H1 (cell line): ENCODE data around the gene CDON. TPM values are rescaled to one million over a fixed set of nuclear protein-coding genes. Genes with fewer than 3 reads are reported as not detected.

Experiments
- CTCF ChIA-PET: fragments of 300-600 bp; sonication (Branson Sonifier 250); formaldehyde crosslinking; loops from one replicate; lab custom pipeline; 2021; ENCODE audit not compliant: partially characterized antibody; lab: Charles Lee
- POLR2A ChIA-PET: fragments of 300-600 bp; sonication (Branson Sonifier 250); formaldehyde crosslinking; loops from one replicate; lab custom pipeline; 2021; ENCODE audit warnings: inconsistent platforms; ENCODE audit not compliant: partially characterized antibody; lab: Charles Lee
- DNase-seq, 2 experiments: peaks; one replicate each; pipeline versions ENCODE4 v3.0.0 to v3.0.0-alpha.2; 2010 to 2022; ENCODE audit warnings: low spot score in 2 of 2, low read depth in 1 of 2, mixed read lengths in 1 of 2
- FAIRE-seq: peaks from 2 replicates; lab custom pipeline; 2011; peaks lifted over from hg19 to GRCh38; lab: Jason Lieb, UNC
- H2AFZ ChIP-seq: 2 replicates; pipeline ENCODE4 v1.8.1; 2012; ENCODE audit warnings: low read length, inconsistent platforms
- H2AK5ac ChIP-seq: 2 replicates; pipeline ENCODE4 v1.6.1; 2013; ENCODE audit warnings: low read depth, low read length
- H2BK120ac ChIP-seq: replicated peaks from 2 replicates; pipeline ENCODE3; 2013; ENCODE audit warnings: low read depth, low read length, inconsistent platforms
- H2BK12ac ChIP-seq: 2 replicates; pipeline ENCODE4 v1.6.1; 2013; ENCODE audit warnings: low read depth, low read length
- H2BK15ac ChIP-seq: 2 replicates; pipeline ENCODE4 v1.6.1; 2013; ENCODE audit warnings: low read length
- H2BK20ac ChIP-seq: 2 replicates; pipeline ENCODE4 v1.6.1; 2013; ENCODE audit warnings: low read length
- H2BK5ac ChIP-seq: 2 replicates; pipeline ENCODE4 v1.6.1; 2013; ENCODE audit warnings: low read depth, low read length
- H3K14ac ChIP-seq: 2 replicates; pipeline ENCODE4 v1.6.1; 2013; ENCODE audit warnings: inconsistent platforms; ENCODE audit not compliant: insufficient read length
- H3K18ac ChIP-seq: 2 replicates; pipeline ENCODE4 v1.6.1; 2013; ENCODE audit warnings: low read length; ENCODE audit errors: extremely low read depth
- H3K23ac ChIP-seq: 2 replicates; pipeline ENCODE4 v1.6.1; 2013; ENCODE audit warnings: inconsistent platforms; ENCODE audit not compliant: insufficient read length
- H3K23me2 ChIP-seq: 2 replicates; pipeline ENCODE4 v1.6.1; 2013; ENCODE audit warnings: low read depth, low read length
- H3K27ac ChIP-seq: 2 replicates; pipeline ENCODE4 v1.6.1; 2011; ENCODE audit warnings: low read depth, low read length, inconsistent platforms
- H3K27me3 ChIP-seq, 4 experiments: replicated peaks in 1 of 4; 1 replicate in 1 of 4; 2 replicates in 3 of 4; pipeline versions ENCODE4 v1.6.1 to v1.8.1; 2011 to 2013; ENCODE audit warnings: low read length in 3 of 4, mild to moderate bottlenecking in 3 of 4, inconsistent platforms in 2 of 4, mixed read lengths in 2 of 4, moderate library complexity in 1 of 4; ENCODE audit not compliant: control insufficient read depth in 3 of 4, insufficient read depth in 3 of 4; ENCODE audit errors: extremely low read depth in 1 of 4
- H3K36me3 ChIP-seq, 4 experiments: 2 replicates each; pipeline versions ENCODE4 v1.6.1 to v1.8.1; 2011 to 2013; ENCODE audit warnings: mild to moderate bottlenecking in 4 of 4, low read length in 3 of 4, moderate library complexity in 2 of 4, control low read depth in 1 of 4, inconsistent platforms in 1 of 4; ENCODE audit not compliant: insufficient read depth in 4 of 4, control insufficient read depth in 2 of 4
- H3K4ac ChIP-seq: replicated peaks from 2 replicates; pipeline ENCODE3; 2013; ENCODE audit warnings: low read length, low read depth, mixed read lengths, inconsistent platforms; ENCODE audit not compliant: insufficient read length
- H3K4me1 ChIP-seq, 4 experiments: replicated peaks in 1 of 4; 1 replicate in 1 of 4; 2 replicates in 3 of 4; pipeline versions ENCODE4 v1.6.1 to v1.8.1; 2011 to 2013; ENCODE audit warnings: low read length in 3 of 4, inconsistent platforms in 2 of 4, mixed read lengths in 1 of 4; ENCODE audit not compliant: insufficient read depth in 4 of 4, control insufficient read depth in 3 of 4
- H3K4me2 ChIP-seq, 2 experiments: 2 replicates each; pipeline versions ENCODE4 v1.6.1 to v1.8.1; 2011 to 2013; ENCODE audit warnings: low read depth in 2 of 2, low read length in 2 of 2, control low read depth in 1 of 2, inconsistent platforms in 1 of 2, mild to moderate bottlenecking in 1 of 2; ENCODE audit not compliant: insufficient read depth in 1 of 2
- H3K4me3 ChIP-seq, 4 experiments: fragments of 200-600, 300-600 bp in 1 of 4; sonication (generic), shearing (Covaris generic), sonication (Bioruptor Twin) in 1 of 4; 2 replicates each; pipeline versions ENCODE4 v1.5.1 to v1.8.1; 2011 to 2016; ENCODE audit warnings: low read length in 4 of 4, low read depth in 3 of 4, control low read depth in 2 of 4, inconsistent platforms in 2 of 4, mild to moderate bottlenecking in 2 of 4, mixed read lengths in 1 of 4, moderate library complexity in 1 of 4; ENCODE audit not compliant: insufficient read depth in 2 of 4; ENCODE audit errors: extremely low read depth in 1 of 4
- H3K56ac ChIP-seq: replicated peaks from 2 replicates; pipeline ENCODE3; 2013; ENCODE audit warnings: low read depth, mild to moderate bottlenecking, mixed read lengths, low read length, inconsistent platforms; ENCODE audit not compliant: insufficient read length
- H3K79me1 ChIP-seq: 2 replicates; pipeline ENCODE4 v1.6.1; 2013; ENCODE audit warnings: low read depth, low read length, control low read depth
- H3K79me2 ChIP-seq, 2 experiments: 2 replicates each; pipeline versions ENCODE4 v1.6.1 to v1.8.1; 2012 to 2013; ENCODE audit warnings: low read length in 2 of 2, mild to moderate bottlenecking in 2 of 2, inconsistent platforms in 1 of 2; ENCODE audit not compliant: insufficient read depth in 2 of 2, control insufficient read depth in 1 of 2
- H3K9ac ChIP-seq, 4 experiments: replicated peaks in 1 of 4; 1 replicate in 1 of 4; 2 replicates in 3 of 4; pipeline versions ENCODE4 v1.6.1 to v1.8.1; 2011 to 2013; ENCODE audit warnings: low read depth in 3 of 4, low read length in 3 of 4, control low read depth in 2 of 4, mild to moderate bottlenecking in 2 of 4, moderate library complexity in 2 of 4, inconsistent platforms in 1 of 4; ENCODE audit errors: extremely low read depth in 1 of 4
- H3K9me3 ChIP-seq, 2 experiments: 2 replicates each; pipeline versions ENCODE4 v1.6.1 to v1.8.1; 2012 to 2013; ENCODE audit warnings: mild to moderate bottlenecking in 2 of 2, moderate library complexity in 2 of 2, control low read depth in 1 of 2, inconsistent platforms in 1 of 2, low read depth in 1 of 2, low read length in 1 of 2, mixed read lengths in 1 of 2; ENCODE audit not compliant: insufficient read depth in 2 of 2
- H4K20me1 ChIP-seq, 2 experiments: replicated peaks in 1 of 2; 2 replicates each; pipeline versions ENCODE3 to v1.8.1; 2011 to 2013; ENCODE audit warnings: inconsistent platforms in 2 of 2, low read length in 2 of 2, mild to moderate bottlenecking in 1 of 2; ENCODE audit not compliant: insufficient read depth in 2 of 2, control insufficient read depth in 1 of 2
- H4K5ac ChIP-seq: 2 replicates; pipeline ENCODE4 v1.6.1; 2013; ENCODE audit warnings: low read length, low read depth, mixed read lengths, inconsistent platforms; ENCODE audit not compliant: insufficient read length
- H4K8ac ChIP-seq: 2 replicates; pipeline ENCODE4 v1.8.0; 2013; ENCODE audit warnings: mild to moderate bottlenecking, moderate library complexity, low read length, inconsistent platforms; ENCODE audit not compliant: insufficient read depth; ENCODE audit errors: extremely low read depth
- H4K91ac ChIP-seq: replicated peaks from 2 replicates; pipeline ENCODE3; 2013; ENCODE audit warnings: low read length, mixed read lengths, inconsistent platforms; ENCODE audit not compliant: insufficient read length
- CEBPB ChIP-seq: IDR thresholded peaks from 2 replicates; pipeline ENCODE4 v1.6.1; 2012; ENCODE audit warnings: low read depth, low read length
- GTF2F1 ChIP-seq: IDR thresholded peaks from 2 replicates; pipeline ENCODE4 v1.6.1; 2012; ENCODE audit warnings: low read depth, low read length, improper control_type of control experiment, borderline replicate concordance
- PHF8 ChIP-seq: fragments of 200-600 bp; sonication (generic); conservative IDR thresholded peaks from 2 replicates; pipeline ENCODE4 v1.7.1; 2012; ENCODE audit warnings: low read depth, mild to moderate bottlenecking, inconsistent platforms, low read length, moderate library complexity
- RAD21 ChIP-seq, 2 experiments: IDR thresholded peaks in 1 of 2; conservative IDR thresholded peaks in 1 of 2; 2 replicates each; pipeline ENCODE4 v1.6.1; 2011; ENCODE audit warnings: low read depth in 2 of 2, low read length in 2 of 2, improper control_type of control experiment in 1 of 2, inconsistent platforms in 1 of 2, mild to moderate bottlenecking in 1 of 2, moderate library complexity in 1 of 2
- RNF2 ChIP-seq: fragments of 200-900, 300-1000 bp; sonication (generic); IDR thresholded peaks from 2 replicates; pipeline ENCODE4 v1.7.1; 2016; ENCODE audit warnings: borderline replicate concordance, low read depth, mild to moderate bottlenecking, antibody characterized with exemption, low read length; ENCODE audit not compliant: poor library complexity, severe bottlenecking; ENCODE audit errors: missing control alignments
- RXRA ChIP-seq: IDR thresholded peaks from 2 replicates; pipeline ENCODE4 v1.6.1; 2011; ENCODE audit warnings: low read depth, mild to moderate bottlenecking, low read length, moderate library complexity; ENCODE audit not compliant: insufficient read depth
- SIX5 ChIP-seq: IDR thresholded peaks from 2 replicates; pipeline ENCODE4 v1.6.1; 2011; ENCODE audit warnings: mild to moderate bottlenecking, low read depth, low read length
- YY1 ChIP-seq: IDR thresholded peaks from 2 replicates; pipeline ENCODE4 v1.6.1; 2011; ENCODE audit warnings: low read depth, mild to moderate bottlenecking, low read length
- WGBS, 2 experiments: shearing (Covaris generic) in 1 of 2; methylation state at CpG; one replicate each; pipeline versions ENCODE4 v1.1.6 to v1.1.7; 2013 to 2015; ENCODE audit warnings: low lambda C conversion rate in 2 of 2, mixed read lengths in 2 of 2, inconsistent platforms in 1 of 2, low coverage in 1 of 2, missing lambda C conversion rate in 1 of 2; ENCODE audit not compliant: insufficient replicate concordance in 2 of 2, insufficient coverage in 1 of 2, insufficient read length in 1 of 2; ENCODE audit errors: extremely low coverage in 1 of 2, missing lambda C conversion rate in 1 of 2; 5-methylcytosine and 5-hydroxymethylcytosine counted together
- polyA plus RNA-seq, 7 experiments: library from polyadenylated mRNA; depleted of rRNA in 3 of 7; stranded (reverse) in 5 of 7; unstranded in 2 of 7; fragments of >200 nt in 5 of 7; fragments of 200-250 nt in 2 of 7; gene quantifications; 1 replicate in 5 of 7; 2 replicates in 1 of 7; 4 replicates in 1 of 7; pipeline versions ENCODE4 v1.2.1 to v1.2.3, GENCODE V29; 2011 to 2013; ENCODE audit warnings: missing spikeins in 2 of 7, mixed read lengths in 2 of 7
- total RNA-seq: library from RNA; stranded (reverse); fragmentation: NEBNext Ultra II Directional; extraction: Animal tissue kit (Norgen Biotek cat#: 25700); gene quantifications from 2 replicates; pipeline ENCODE4 v1.2.1, GENCODE V29; 2021

The CDON gene
- total and polyA plus RNA-seq, 2 of the 8 experiments (the other 6 are each of a cell fraction or from before 2014, with no cell fraction given) = 11.0 to 32.5 TPM

DNA sequence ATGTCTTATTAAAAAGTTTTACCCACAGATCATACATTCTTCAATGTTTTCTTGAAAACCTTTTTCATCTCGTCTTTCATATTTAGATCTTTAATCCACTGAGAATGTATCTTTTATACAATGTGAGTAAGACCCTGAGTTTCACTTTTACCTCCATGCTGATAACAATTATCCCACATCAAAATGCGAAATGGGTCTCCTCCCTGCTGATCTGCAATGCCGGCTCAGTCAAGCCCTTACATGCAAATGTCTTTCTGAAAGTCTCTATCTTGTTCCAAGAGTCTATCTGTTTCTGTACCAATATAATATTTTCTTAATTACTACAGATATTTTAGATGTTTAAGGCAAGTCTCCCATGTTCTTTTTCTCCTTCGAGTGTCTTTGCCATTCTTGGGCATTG lies 50.9 kb downstream of the CDON start:
- Histone ChIP-seq H3K14ac (no peak overlapping the region), H3K23ac (no peak overlapping the region), H3K4me3 (no peak overlapping the region), H3K27me3 (no peaks in the 10 kb centered on the region), H3K79me1 (0 out of 2 replicates have a peak, but pooled peaks cover 2% of the 10 kb centered on the region), H3K23me2 (no peaks in the 10 kb centered on the region), H2BK12ac (no peak overlapping the region), H4K5ac (no peak overlapping the region), H3K27ac (no peak overlapping the region), H3K36me3 (peaks cover 5 to 14% (median 9%) of the 10 kb centered on the region in 4 experiments), H4K20me1 (no peaks in the 10 kb centered on the region), H2BK20ac (no peak overlapping the region), H2BK5ac (no peak overlapping the region), H2BK120ac (no peak overlapping the region), H2BK15ac (no peak overlapping the region), H2AFZ (no peak overlapping the region)
- no peak for DNase-seq
- ChIA-PET CTCF (interaction anchor here (0.9 to 1.2 kb wide), 2 partner anchors 14 to 41 kb away, joined by 3 read pairs; no protein-coding TSS in a partner anchor), POLR2A (no interaction called here)
- no peak for TF ChIP-seq PHF8
- TF ChIP-seq RAD21 (IDR thresholded peaks at IDR 0.05 in 1 of 2, conservative IDR thresholded peaks at IDR 0.05 in 1 of 2; ENCODE audit: low read depth in 2 of 2, low read length in 2 of 2) = no peak
- TF ChIP-seq GTF2F1 = no peak
- no peak for TF ChIP-seq SIX5
- TF ChIP-seq RNF2 = no peak
- no peak for TF ChIP-seq YY1
- no peak for TF ChIP-seq CEBPB
- TF ChIP-seq RXRA = no peak
- TF ChIP-seq, all 59 proteins: peak for 0
- no peaks in the 10 kb centered on the region for H3K4me1 ChIP-seq
- no peak overlapping the region for H2AK5ac ChIP-seq
- H3K56ac ChIP-seq = no peak overlapping the region
- no peak overlapping the region for H3K9ac ChIP-seq
- H3K4ac ChIP-seq = no peak overlapping the region
- no peaks in the 10 kb centered on the region for H3K79me2 ChIP-seq
- no peak overlapping the region for H4K8ac ChIP-seq
- WGBS, 2 experiments = 82% methylated on average over 4 of the region's 4 CpGs; no CpG with 5 or more reads in 1 of the 2 experiments
- no peak for FAIRE-seq
- no peak overlapping the region for H4K91ac ChIP-seq
- no peak overlapping the region for H3K4me2 ChIP-seq
- H3K9me3 ChIP-seq = no peaks in the 10 kb centered on the region
- H3K18ac ChIP-seq = no peak overlapping the region
